HepG2 (cell line): ENCODE data around the gene CALU. TPM values are rescaled to one million over a fixed set of nuclear protein-coding genes. Genes with fewer than 3 reads are reported as not detected.

Source experiments
- ATAC-seq: fragments of 200-7000 bp; cut with Tn5 transposase; 3 replicates; pipeline ENCODE4 v1.9.1; 2020; ENCODE audit warnings: mild to moderate bottlenecking, moderate library complexity
- BruUV-seq: library from RNA; stranded (reverse); fragments of 400-500 nt; replicated peaks from 2 replicates; lab custom pipeline; 2021; lab: Mats Ljungman, UMichigan
- CTCF ChIA-PET: fragments of 300-600 bp; formaldehyde crosslinking; extraction: SDS; loops from one replicate; lab custom pipeline; 2021; ENCODE audit warnings: low total read pairs, inconsistent platforms, low intra/inter-chr PET ratio; lab: Yijun Ruan, JAX
- POLR2A ChIA-PET: fragments of 350-600 bp; sonication (Branson Sonifier 250); formaldehyde crosslinking; loops from one replicate; lab custom pipeline; 2020; ENCODE audit warnings: antibody characterized with exemption, inconsistent platforms; lab: Yijun Ruan, JAX
- DNase-seq: peaks from one replicate; pipeline ENCODE4 v3.0.0-alpha.2; 2015; ENCODE audit warnings: low spot score
- FAIRE-seq: peaks from 3 replicates; lab custom pipeline; 2011; peaks lifted over from hg19 to GRCh38; lab: Jason Lieb, UNC
- H2AFZ ChIP-seq: one replicate; pipeline ENCODE4 v1.6.1; 2011; ENCODE audit warnings: low read length, inconsistent platforms
- H3K27ac ChIP-seq: fragments of 300-600 bp; 3 replicates; pipeline ENCODE4 v1.8.0; 2011; ENCODE audit warnings: mixed run types, mild to moderate bottlenecking, mixed read lengths, low read length, inconsistent platforms; ENCODE audit not compliant: insufficient read depth; ENCODE audit errors: extremely low read length
- H3K27me3 ChIP-seq, 2 experiments: fragments of 200-600 bp in 1 of 2; 2 replicates in 1 of 2; 3 replicates in 1 of 2; pipeline versions ENCODE4 v1.6.0 to v1.8.0; 2011; ENCODE audit warnings: low read length in 2 of 2, mild to moderate bottlenecking in 2 of 2, moderate library complexity in 2 of 2, inconsistent platforms in 1 of 2; ENCODE audit not compliant: insufficient read depth in 2 of 2, control insufficient read depth in 1 of 2
- H3K36me3 ChIP-seq, 2 experiments: fragments of 200-600 bp in 1 of 2; replicated peaks in 1 of 2; 2 replicates in 1 of 2; 3 replicates in 1 of 2; pipeline versions ENCODE4 v1.5.1 to v1.8.0; 2011; ENCODE audit warnings: low read length in 2 of 2, inconsistent platforms in 1 of 2; ENCODE audit not compliant: insufficient read depth in 2 of 2, control insufficient read depth in 1 of 2
- H3K4me1 ChIP-seq: 2 replicates; pipeline ENCODE4 v1.5.1; 2012; ENCODE audit warnings: low read length, inconsistent platforms; ENCODE audit not compliant: insufficient read depth
- H3K4me2 ChIP-seq: 2 replicates; pipeline ENCODE4 v1.6.0; 2011; ENCODE audit warnings: low read depth, low read length, inconsistent platforms
- H3K4me3 ChIP-seq, 3 experiments: fragments of 200-600 bp in 1 of 3; sonication (generic), shearing (Covaris generic) in 1 of 3; replicated peaks in 1 of 3; 2 replicates each; pipeline ENCODE4 v1.5.1; 2011 to 2016; ENCODE audit warnings: low read length in 3 of 3, inconsistent platforms in 2 of 3, low read depth in 2 of 3, mild to moderate bottlenecking in 2 of 3, control low read depth in 1 of 3, mixed read lengths in 1 of 3; ENCODE audit not compliant: insufficient read depth in 1 of 3
- H3K79me2 ChIP-seq: one replicate; pipeline ENCODE4 v1.6.1; 2011; ENCODE audit warnings: low read length, inconsistent platforms; ENCODE audit not compliant: insufficient read depth
- H3K9ac ChIP-seq: 2 replicates; pipeline ENCODE4 v1.6.0; 2011; ENCODE audit warnings: mild to moderate bottlenecking, low read depth, low read length, inconsistent platforms; ENCODE audit not compliant: insufficient read depth
- H3K9me3 ChIP-seq: 2 replicates; pipeline ENCODE4 v1.5.1; 2012; ENCODE audit warnings: mild to moderate bottlenecking, low read length
- H4K20me1 ChIP-seq: 2 replicates; pipeline ENCODE4 v1.6.0; 2011; ENCODE audit warnings: inconsistent platforms, mild to moderate bottlenecking, low read length, moderate library complexity; ENCODE audit not compliant: insufficient read depth
- AFF4 ChIP-seq: sonication (generic); formaldehyde crosslinking; IDR thresholded peaks from 2 replicates; pipeline ENCODE4 v1.4.0; 2020; ENCODE audit warnings: missing genetic modification reagents
- DNMT3B ChIP-seq: conservative IDR thresholded peaks from 2 replicates; pipeline ENCODE4 v1.6.1; 2016; ENCODE audit warnings: missing biosample characterization, control low read depth
- ELK4 ChIP-seq: sonication (generic); formaldehyde crosslinking; IDR thresholded peaks from 2 replicates; pipeline ENCODE4 v1.9.0; 2021; ENCODE audit warnings: missing genetic modification reagents, borderline replicate concordance
- MAFK ChIP-seq, 2 experiments: IDR thresholded peaks in 1 of 2; conservative IDR thresholded peaks in 1 of 2; 2 replicates each; pipeline ENCODE4 v1.6.1; 2011; ENCODE audit warnings: improper control_type of control experiment in 2 of 2, low read length in 2 of 2
- MEF2D ChIP-seq: sonication (generic); formaldehyde crosslinking; IDR thresholded peaks from 2 replicates; pipeline ENCODE4 v1.5.1; 2020; ENCODE audit warnings: mild to moderate bottlenecking, missing genetic modification reagents
- NFIC ChIP-seq: IDR thresholded peaks from 2 replicates; pipeline ENCODE4 v1.6.1; 2012; ENCODE audit warnings: mild to moderate bottlenecking, low read length, inconsistent platforms
- SMAD3 ChIP-seq: sonication (generic); formaldehyde crosslinking; IDR thresholded peaks from 2 replicates; pipeline ENCODE4 v1.4.0; 2020; ENCODE audit warnings: missing genetic modification reagents
- SNAI1 ChIP-seq: sonication (generic); formaldehyde crosslinking; IDR thresholded peaks from 2 replicates; pipeline ENCODE4 v1.5.0; 2020; ENCODE audit warnings: mild to moderate bottlenecking, missing genetic modification reagents, borderline replicate concordance
- SRSF1 ChIP-seq: fragments of 200-400 bp; formaldehyde crosslinking; optimal IDR thresholded peaks from 2 replicates; pipeline ENCODE3; 2017; ENCODE audit warnings: mild to moderate bottlenecking, low read depth, low read length, moderate library complexity
- ZBTB25 ChIP-seq: IDR thresholded peaks from 2 replicates; pipeline ENCODE4 v1.6.1; 2018; ENCODE audit warnings: missing genetic modification reagents
- ZFYVE20 ChIP-seq: sonication (generic); formaldehyde crosslinking; IDR thresholded peaks from 2 replicates; pipeline ENCODE4 v1.8.0; 2023; ENCODE audit warnings: low read depth, mild to moderate bottlenecking, moderate library complexity, missing genetic modification reagents, borderline replicate concordance
- ZMYM2 ChIP-seq: sonication (generic); formaldehyde crosslinking; IDR thresholded peaks from 2 replicates; pipeline ENCODE4 v1.8.0; 2022; ENCODE audit warnings: mild to moderate bottlenecking, missing genetic modification reagents
- ZNF30 ChIP-seq: sonication (generic); formaldehyde crosslinking; IDR thresholded peaks from 2 replicates; pipeline ENCODE4 v1.5.0; 2020; ENCODE audit warnings: mild to moderate bottlenecking, missing genetic modification reagents
- ZNF326 ChIP-seq: sonication (generic); formaldehyde crosslinking; IDR thresholded peaks from 2 replicates; pipeline ENCODE4 v1.4.0; 2020; ENCODE audit warnings: missing genetic modification reagents, borderline replicate concordance
- ZNF792 ChIP-seq: IDR thresholded peaks from 2 replicates; pipeline ENCODE4 v1.6.1; 2016
- ZSCAN31 ChIP-seq: sonication (generic); formaldehyde crosslinking; IDR thresholded peaks from 2 replicates; pipeline ENCODE4 v1.5.0; 2020; ENCODE audit warnings: low read depth, mild to moderate bottlenecking, missing genetic modification reagents
- WGBS: methylation state at CpG from one replicate; pipeline ENCODE4 v1.1.6; 2017; ENCODE audit warnings: low lambda C conversion rate; 5-methylcytosine and 5-hydroxymethylcytosine counted together
- in situ Hi-C: cut with HindIII; loops from 2 replicates; pipeline ENCODE4 v1.10.0; 2017; ENCODE audit warnings: low pct_unique_long_range_greater_than_20kb; ENCODE audit not compliant: extremely low pct_ligation_motif_present
- intact Hi-C: fragments of 100-400 bp; cut with micrococcal nuclease; formaldehyde crosslinking; loops from one replicate; pipeline ENCODE4 v1.10.0; 2022; ENCODE audit not compliant: unreplicated experiment
- polyA plus RNA-seq, 8 experiments: library from polyadenylated mRNA; depleted of rRNA in 3 of 8; stranded (reverse) in 7 of 8; unstranded in 1 of 8; fragments of >200 nt; fragmentation: Illumina TruSeq in 4 of 8; extraction: Trizol in 4 of 8; gene quantifications; 2 replicates each; pipeline versions ENCODE4 v1.2.1 to v1.2.3, GENCODE V29; 2011 to 2016; ENCODE audit warnings: low read depth in 4 of 8, missing spikeins in 1 of 8, mixed read lengths in 1 of 8; ENCODE audit not compliant: insufficient read depth in 1 of 8
- total RNA-seq, 5 experiments: library from RNA; depleted of rRNA; stranded (reverse); fragments of >200 nt; fragmentation: Illumina TruSeq; extraction: Trizol; gene quantifications; 2 replicates each; pipeline ENCODE4 v1.2.3, GENCODE V29; 2016; ENCODE audit warnings: low read depth in 1 of 5

The CALU gene
- total and polyA plus RNA-seq, 2 of the 13 experiments (the other 11 are each of a cell fraction or from before 2014, with no cell fraction given), result 198 to 252 TPM

- no peaks in the 10 kb centered on the region for H3K4me1 ChIP-seq
- H4K20me1 ChIP-seq, result peaks cover 12% of the 10 kb centered on the region; the same call in 1 of the 2 replicates
- CTCF ChIA-PET, result no interaction called here
- intact Hi-C loops (no loop called here), in situ Hi-C loops (no loop called here)
- H3K27ac ChIP-seq, result no peak overlapping the region
- H3K4me3 ChIP-seq, result no peak overlapping the region
- no peak for DNase-seq
- no peak for FAIRE-seq
- H2AFZ ChIP-seq, result no peak overlapping the region
- H3K27me3 ChIP-seq, result no peaks in the 10 kb centered on the region
- peaks cover 13% of the 10 kb centered on the region for H3K79me2 ChIP-seq
- H3K9me3 ChIP-seq, result no peaks in the 10 kb centered on the region
- H3K4me2 ChIP-seq, result no peak overlapping the region
- H3K9ac ChIP-seq, result no peak overlapping the region
- 98% methylated on average over 2 of the region's 2 CpGs for WGBS
- BruUV-seq, result no TSS peak
- peaks cover 12 to 88% of the 10 kb centered on the region in 2 experiments for H3K36me3 ChIP-seq
- no peak for TF ChIP-seq ZFYVE20 (CRISPR knock-in tag)
- TF ChIP-seq SRSF1, result no peak
- TF ChIP-seq AFF4 (CRISPR knock-in tag), result no peak
- TF ChIP-seq MAFK (conservative IDR thresholded peaks at IDR 0.05 in 1 of 2, IDR thresholded peaks at IDR 0.05 in 1 of 2; ENCODE audit: low read length in 2 of 2), result no peak
- no peak for TF ChIP-seq ZSCAN31 (CRISPR knock-in tag)
- no peak for TF ChIP-seq SNAI1 (CRISPR knock-in tag)
- no peak for TF ChIP-seq MEF2D (CRISPR knock-in tag)
- no peak for TF ChIP-seq SMAD3 (CRISPR knock-in tag)
- no peak for TF ChIP-seq ZBTB25
- no peak for TF ChIP-seq DNMT3B (CRISPR knock-in tag)
- no peak for TF ChIP-seq ZNF792
- no peak for TF ChIP-seq ZMYM2 (CRISPR knock-in tag)
- no peak for TF ChIP-seq ZNF326 (CRISPR knock-in tag)
- no peak for TF ChIP-seq ZNF30 (CRISPR knock-in tag)
- TF ChIP-seq ELK4 (CRISPR knock-in tag), result no peak
- no peak for TF ChIP-seq NFIC
- no peak for ATAC-seq
- POLR2A ChIA-PET, result no interaction called here
Measured at GRCh38 chr7:128757203-128757602, 18.0 kb downstream of the CALU start.
